ENCODE results near the gene CCDC27.

- TF ChIP-seq, protein P1, sequence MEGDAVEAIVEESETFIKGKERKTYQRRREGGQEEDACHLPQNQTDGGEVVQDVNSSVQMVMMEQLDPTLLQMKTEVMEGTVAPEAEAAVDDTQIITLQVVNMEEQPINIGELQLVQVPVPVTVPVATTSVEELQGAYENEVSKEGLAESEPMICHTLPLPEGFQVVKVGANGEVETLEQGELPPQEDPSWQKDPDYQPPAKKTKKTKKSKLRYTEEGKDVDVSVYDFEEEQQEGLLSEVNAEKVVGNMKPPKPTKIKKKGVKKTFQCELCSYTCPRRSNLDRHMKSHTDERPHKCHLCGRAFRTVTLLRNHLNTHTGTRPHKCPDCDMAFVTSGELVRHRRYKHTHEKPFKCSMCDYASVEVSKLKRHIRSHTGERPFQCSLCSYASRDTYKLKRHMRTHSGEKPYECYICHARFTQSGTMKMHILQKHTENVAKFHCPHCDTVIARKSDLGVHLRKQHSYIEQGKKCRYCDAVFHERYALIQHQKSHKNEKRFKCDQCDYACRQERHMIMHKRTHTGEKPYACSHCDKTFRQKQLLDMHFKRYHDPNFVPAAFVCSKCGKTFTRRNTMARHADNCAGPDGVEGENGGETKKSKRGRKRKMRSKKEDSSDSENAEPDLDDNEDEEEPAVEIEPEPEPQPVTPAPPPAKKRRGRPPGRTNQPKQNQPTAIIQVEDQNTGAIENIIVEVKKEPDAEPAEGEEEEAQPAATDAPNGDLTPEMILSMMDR (IDR thresholded peaks at IDR 0.05) = no peak
- no peak for TF ChIP-seq POLR2A (IDR thresholded peaks at IDR 0.05)
Measured at GRCh38 chr1:3731583-3732433, 20.4 kb upstream of the CCDC27 start.

All from right lobe of liver (tissue), 4 donors.